Psoas muscle (tissue), 7 donors: ENCODE results near the gene F11R. TPM values are rescaled to one million over a fixed set of nuclear protein-coding genes. Genes with fewer than 3 reads are reported as not detected.

Experiments
- polyA plus RNA-seq, 3 donors: library from polyadenylated mRNA; stranded (reverse); fragments of 200-250 nt; gene quantifications; one replicate each; pipeline ENCODE4 v1.2.3, GENCODE V29; 2013
- total RNA-seq, 4 donors: library from RNA; stranded (reverse); fragmentation: NEBNext Ultra II Directional in 2 of 4; extraction: Animal tissue kit (Norgen Biotek cat#: 25700) in 2 of 4; gene quantifications; one replicate each; pipeline versions ENCODE4 v1.2.1 to v1.2.4, GENCODE V29; 2021 to 2023
- donor health status: healthy with polysubstance abuse.
- donor health status: DM: no; HTN: no; CAD: no; lungs with moderate emphysema.
- donor health status: Bipolar disorder and iron deficiency.
- donor health status: healthy.
- donor health status: DM: no; HTN: no; CAD: no.
- donor health status: DM: no; HTN: no; CAD: no.
- donor health status: DM: yes; HTN: yes; CAD: no.

F11R gene
- total and polyA plus RNA-seq, 7 donors: 2.9 to 13.8 (median 5.2) TPM

Other genes starting within 250 kb of the F11R start
- under 1 TPM in 3 of 4 donors, not detected in 1; 0.27 to 0.49 (median 0.38) TPM for gene LY9, start 225.0 kb downstream of the F11R start, total RNA-seq
- under 1 TPM in 2 of 3 donors, not detected in 1; 0.06 to 0.10 TPM for gene LY9, start 225.0 kb downstream of the F11R start, polyA plus RNA-seq
- gene CD244, start 158.3 kb downstream of the F11R start, total RNA-seq: under 1 TPM in 2 of 4 donors, not detected in 2; 0.12 to 0.63 TPM
- gene CD244, start 158.3 kb downstream of the F11R start, polyA plus RNA-seq: under 1 TPM in 2 of 3 donors, not detected in 1; 0.03 to 0.05 TPM
- 1 to 10 TPM in 1 of 4 donors, under 1 TPM in 2, not detected in 1; 0.47 to 2.6 (median 0.63) TPM for gene ITLN1, start 136.0 kb downstream of the F11R start, total RNA-seq
- 1 to 10 TPM in 1 of 3 donors, under 1 TPM in 2; 0.09 to 1.8 (median 0.84) TPM for gene ITLN1, start 136.0 kb downstream of the F11R start, polyA plus RNA-seq
- gene ITLN2, start 66.3 kb downstream of the F11R start, total RNA-seq: not detected
- gene ITLN2, start 66.3 kb downstream of the F11R start, polyA plus RNA-seq: not detected
- 10 to 100 TPM in 2 of 4 donors, 1 to 10 TPM in 2; 2.5 to 33.9 (median 8.2) TPM for gene TSTD1, start 17.8 kb upstream of the F11R start, total RNA-seq
- gene TSTD1, start 17.8 kb upstream of the F11R start, polyA plus RNA-seq: 10 to 100 TPM in 2 of 3 donors, 1 to 10 TPM in 1; 9.3 to 20.5 (median 10.4) TPM
- gene USF1, start 24.8 kb upstream of the F11R start, total RNA-seq: 10 to 100 TPM; 29.8 to 50.6 (median 37.3) TPM
- 10 to 100 TPM; 40.0 to 68.1 (median 58.8) TPM for gene USF1, start 24.8 kb upstream of the F11R start, polyA plus RNA-seq
- gene ARHGAP30, start 48.7 kb upstream of the F11R start, total RNA-seq: 1 to 10 TPM; 1.6 to 3.3 (median 1.8) TPM
- gene ARHGAP30, start 48.7 kb upstream of the F11R start, polyA plus RNA-seq: under 1 TPM; 0.44 to 0.73 (median 0.47) TPM
- not detected for gene NECTIN4, start 68.4 kb upstream of the F11R start, total RNA-seq
- under 1 TPM in 2 of 3 donors, not detected in 1; 0.01 to 0.03 TPM for gene NECTIN4, start 68.4 kb upstream of the F11R start, polyA plus RNA-seq
- 1 to 10 TPM; 1.4 to 5.9 (median 3.5) TPM for gene KLHDC9, start 77.2 kb upstream of the F11R start, total RNA-seq
- 1 to 10 TPM in 2 of 3 donors, under 1 TPM in 1; 0.34 to 2.7 (median 1.8) TPM for gene KLHDC9, start 77.2 kb upstream of the F11R start, polyA plus RNA-seq
- 100 to 1,000 TPM in 3 of 4 donors, 10 to 100 TPM in 1; 60.2 to 144 (median 124) TPM for gene PFDN2, start 96.9 kb upstream of the F11R start, total RNA-seq
- gene PFDN2, start 96.9 kb upstream of the F11R start, polyA plus RNA-seq: 100 to 1,000 TPM; 191 to 759 (median 235) TPM
- gene NIT1, start 97.0 kb upstream of the F11R start, total RNA-seq: 10 to 100 TPM; 20.1 to 43.8 (median 28.5) TPM
- 10 to 100 TPM; 24.0 to 39.9 (median 30.7) TPM for gene NIT1, start 97.0 kb upstream of the F11R start, polyA plus RNA-seq
- 10 to 100 TPM; 30.4 to 70.8 (median 51.5) TPM for gene DEDD, start 111.5 kb upstream of the F11R start, total RNA-seq
- 10 to 100 TPM; 45.8 to 65.4 (median 63.5) TPM for gene DEDD, start 111.5 kb upstream of the F11R start, polyA plus RNA-seq
- gene UFC1, start 132.8 kb upstream of the F11R start, total RNA-seq: 10 to 100 TPM; 56.6 to 76.2 (median 63.9) TPM
- 100 to 1,000 TPM in 1 of 3 donors, 10 to 100 TPM in 2; 98.2 to 141 (median 99.6) TPM for gene UFC1, start 132.8 kb upstream of the F11R start, polyA plus RNA-seq
- 10 to 100 TPM; 13.4 to 26.5 (median 23.2) TPM for gene USP21, start 138.3 kb upstream of the F11R start, total RNA-seq
- 10 to 100 TPM; 16.7 to 47.3 (median 22.9) TPM for gene USP21, start 138.3 kb upstream of the F11R start, polyA plus RNA-seq
- gene PPOX, start 145.3 kb upstream of the F11R start, total RNA-seq: 10 to 100 TPM in 1 of 4 donors, 1 to 10 TPM in 3; 4.8 to 12.8 (median 6.9) TPM
- gene PPOX, start 145.3 kb upstream of the F11R start, polyA plus RNA-seq: 10 to 100 TPM in 1 of 3 donors, 1 to 10 TPM in 2; 6.0 to 13.1 (median 7.5) TPM
- 10 to 100 TPM; 16.3 to 32.8 (median 28.9) TPM for gene B4GALT3, start 156.4 kb upstream of the F11R start, total RNA-seq
- gene B4GALT3, start 156.4 kb upstream of the F11R start, polyA plus RNA-seq: 10 to 100 TPM; 29.3 to 48.1 (median 30.9) TPM
- 1 to 10 TPM; 1.3 to 8.9 (median 5.2) TPM for gene ADAMTS4, start 177.9 kb upstream of the F11R start, total RNA-seq
- gene ADAMTS4, start 177.9 kb upstream of the F11R start, polyA plus RNA-seq: 1 to 10 TPM in 1 of 3 donors, under 1 TPM in 2; 0.88 to 1.3 (median 0.92) TPM
- gene NDUFS2, start 181.2 kb upstream of the F11R start, total RNA-seq: 100 to 1,000 TPM; 204 to 336 (median 272) TPM
- 100 to 1,000 TPM; 207 to 270 (median 232) TPM for gene NDUFS2, start 181.2 kb upstream of the F11R start, polyA plus RNA-seq
- 10 to 100 TPM in 2 of 4 donors, 1 to 10 TPM in 2; 3.3 to 11.3 (median 9.7) TPM for gene FCER1G, start 194.1 kb upstream of the F11R start, total RNA-seq
- gene FCER1G, start 194.1 kb upstream of the F11R start, polyA plus RNA-seq: 10 to 100 TPM in 2 of 3 donors, 1 to 10 TPM in 1; 8.3 to 23.5 (median 12.4) TPM
- gene APOA2, start 202.5 kb upstream of the F11R start, total RNA-seq: under 1 TPM in 1 of 4 donors, not detected in 3; 0.86 TPM
- not detected for gene APOA2, start 202.5 kb upstream of the F11R start, polyA plus RNA-seq
- 10 to 100 TPM; 10.0 to 39.2 (median 27.5) TPM for gene TOMM40L, start 204.9 kb upstream of the F11R start, total RNA-seq
- gene TOMM40L, start 204.9 kb upstream of the F11R start, polyA plus RNA-seq: 10 to 100 TPM; 26.4 to 38.3 (median 32.4) TPM
- not detected for gene NR1I3, start 217.1 kb upstream of the F11R start, total RNA-seq
- under 1 TPM; 0.17 to 0.42 (median 0.25) TPM for gene NR1I3, start 217.1 kb upstream of the F11R start, polyA plus RNA-seq
- under 1 TPM in 1 of 4 donors, not detected in 3; 0.45 TPM for gene PCP4L1, start 237.6 kb upstream of the F11R start, total RNA-seq
- gene PCP4L1, start 237.6 kb upstream of the F11R start, polyA plus RNA-seq: under 1 TPM; 0.21 to 0.28 (median 0.25) TPM